GM06990 (cell line): ENCODE data around the gene ISCU.

Source experiments
- DNase-seq: peaks from one replicate; pipeline ENCODE4 v3.0.0-alpha.2; 2011; ENCODE audit not compliant: insufficient read length; ENCODE audit errors: extremely low read depth
- H3K27me3 ChIP-seq: replicated peaks from 2 replicates; pipeline ENCODE4 v1.6.0; 2011; ENCODE audit warnings: low read length; ENCODE audit not compliant: control insufficient read depth, insufficient read depth
- H3K36me3 ChIP-seq: 2 replicates; pipeline ENCODE4 v1.5.1; 2011; ENCODE audit warnings: low read length; ENCODE audit not compliant: control insufficient read depth, insufficient read depth
- H3K4me3 ChIP-seq: replicated peaks from 2 replicates; pipeline ENCODE4 v1.5.1; 2011; ENCODE audit warnings: low read depth, mild to moderate bottlenecking, control low read depth, low read length
- TF ChIP-seq, protein P1 (sequence below): IDR thresholded peaks from 2 replicates; pipeline ENCODE4 v1.5.1; 2011; ENCODE audit warnings: low read length, control low read depth, mild to moderate bottlenecking, inconsistent platforms; ENCODE audit not compliant: insufficient read depth, poor library complexity, severe bottlenecking

Gene ISCU

DNA sequence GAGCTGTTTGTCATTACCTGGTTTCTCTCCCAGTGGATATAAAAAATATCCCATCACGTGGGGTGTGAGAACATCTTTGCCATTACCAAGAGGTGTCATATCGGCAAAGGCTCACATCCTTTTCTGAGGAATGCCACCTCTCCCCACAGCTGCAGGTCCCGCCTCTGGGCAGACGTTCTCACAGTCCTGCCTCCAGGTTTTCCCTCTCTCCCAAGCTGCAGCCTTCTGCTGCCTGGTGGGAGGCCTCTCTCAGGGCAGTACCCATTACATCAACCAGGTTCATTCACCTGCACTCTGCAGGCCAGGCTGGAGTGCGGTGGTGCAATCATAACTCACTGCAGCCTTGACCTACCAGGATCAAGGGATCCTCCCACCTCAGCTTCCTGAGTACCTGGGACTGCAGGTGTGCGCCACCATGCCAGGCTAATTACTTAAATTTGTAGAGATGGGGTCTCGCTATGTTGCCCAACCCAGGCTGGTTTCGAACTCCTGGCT lies 50.4 kb downstream of the ISCU start:
- Histone ChIP-seq H3K36me3 (no peaks in the 10 kb centered on the region), H3K27me3 (no peaks in the 10 kb centered on the region), H3K4me3 (no peak overlapping the region)
- TF ChIP-seq, protein P1, sequence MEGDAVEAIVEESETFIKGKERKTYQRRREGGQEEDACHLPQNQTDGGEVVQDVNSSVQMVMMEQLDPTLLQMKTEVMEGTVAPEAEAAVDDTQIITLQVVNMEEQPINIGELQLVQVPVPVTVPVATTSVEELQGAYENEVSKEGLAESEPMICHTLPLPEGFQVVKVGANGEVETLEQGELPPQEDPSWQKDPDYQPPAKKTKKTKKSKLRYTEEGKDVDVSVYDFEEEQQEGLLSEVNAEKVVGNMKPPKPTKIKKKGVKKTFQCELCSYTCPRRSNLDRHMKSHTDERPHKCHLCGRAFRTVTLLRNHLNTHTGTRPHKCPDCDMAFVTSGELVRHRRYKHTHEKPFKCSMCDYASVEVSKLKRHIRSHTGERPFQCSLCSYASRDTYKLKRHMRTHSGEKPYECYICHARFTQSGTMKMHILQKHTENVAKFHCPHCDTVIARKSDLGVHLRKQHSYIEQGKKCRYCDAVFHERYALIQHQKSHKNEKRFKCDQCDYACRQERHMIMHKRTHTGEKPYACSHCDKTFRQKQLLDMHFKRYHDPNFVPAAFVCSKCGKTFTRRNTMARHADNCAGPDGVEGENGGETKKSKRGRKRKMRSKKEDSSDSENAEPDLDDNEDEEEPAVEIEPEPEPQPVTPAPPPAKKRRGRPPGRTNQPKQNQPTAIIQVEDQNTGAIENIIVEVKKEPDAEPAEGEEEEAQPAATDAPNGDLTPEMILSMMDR, result no peak
- no peak for DNase-seq

DNA sequence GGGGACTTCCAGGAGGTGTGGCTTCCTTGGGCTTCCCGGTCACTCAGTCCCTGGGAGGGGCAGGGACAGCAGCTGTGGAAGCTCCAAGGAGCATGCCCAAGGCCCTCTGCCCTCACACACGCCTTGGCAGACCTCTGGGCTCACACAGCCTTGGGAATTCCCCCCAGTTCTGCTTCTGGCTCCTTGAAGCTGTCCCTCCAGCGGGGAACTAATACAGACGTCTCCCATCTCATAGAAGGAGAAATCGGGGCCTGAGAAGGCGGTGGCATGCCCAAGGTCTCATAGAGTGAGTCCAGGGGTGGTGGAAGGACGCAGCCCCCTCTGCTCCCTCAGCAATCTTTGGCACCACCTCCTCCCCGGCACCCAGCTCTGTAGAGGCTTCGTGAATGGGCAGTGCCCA lies 51.2 kb downstream of the ISCU start:
- Histone ChIP-seq H3K27me3 (no peaks in the 10 kb centered on the region), H3K4me3 (no peak overlapping the region), H3K36me3 (no peaks in the 10 kb centered on the region)
- TF ChIP-seq, protein P1, result no peak
- no peak for DNase-seq

DNA sequence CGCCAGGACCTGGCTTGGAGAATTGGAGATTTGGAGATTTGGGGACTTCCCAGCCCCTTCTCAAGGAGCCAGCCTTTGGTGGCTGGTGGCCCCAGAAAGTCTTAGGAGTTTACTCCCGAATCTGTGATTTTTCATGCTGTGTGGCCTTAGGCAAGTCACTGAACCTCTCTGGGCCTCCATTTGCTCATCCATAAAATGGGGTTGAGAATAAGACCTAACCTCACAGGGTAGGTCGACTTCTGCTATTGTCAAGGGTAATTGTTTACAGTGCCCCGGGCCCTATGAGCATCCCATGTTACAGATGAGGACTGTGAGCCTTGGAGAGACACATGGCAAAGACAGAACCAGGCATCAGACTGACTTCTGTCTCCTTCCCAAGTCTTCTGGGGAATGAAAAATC lies 51.6 kb downstream of the ISCU start:
- TF ChIP-seq, protein P1, result no peak
- Histone ChIP-seq H3K4me3 (no peak overlapping the region), H3K27me3 (no peaks in the 10 kb centered on the region), H3K36me3 (no peaks in the 10 kb centered on the region)
- DNase-seq, result no peak

DNA sequence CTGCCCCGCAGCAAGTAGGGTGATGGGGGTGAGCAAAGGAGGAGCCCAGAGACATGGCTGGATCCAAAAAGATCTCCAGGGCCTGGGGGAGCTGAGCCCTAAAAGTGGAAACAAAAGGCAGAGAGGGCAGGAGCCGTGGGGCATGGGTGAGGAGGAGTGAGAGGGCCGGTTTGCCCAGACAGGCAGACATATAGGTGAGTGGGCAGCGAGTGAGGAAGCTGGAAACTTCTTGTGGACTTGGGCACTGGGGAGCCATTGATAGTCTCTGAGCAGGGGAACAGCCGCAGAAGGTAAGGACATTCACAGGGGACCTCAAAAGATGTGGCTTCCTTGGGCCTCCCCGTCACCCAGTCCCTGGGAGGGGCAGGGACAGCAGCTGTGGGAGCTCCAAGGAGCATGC lies 52.2 kb downstream of the ISCU start:
- no peak for DNase-seq

DNA sequence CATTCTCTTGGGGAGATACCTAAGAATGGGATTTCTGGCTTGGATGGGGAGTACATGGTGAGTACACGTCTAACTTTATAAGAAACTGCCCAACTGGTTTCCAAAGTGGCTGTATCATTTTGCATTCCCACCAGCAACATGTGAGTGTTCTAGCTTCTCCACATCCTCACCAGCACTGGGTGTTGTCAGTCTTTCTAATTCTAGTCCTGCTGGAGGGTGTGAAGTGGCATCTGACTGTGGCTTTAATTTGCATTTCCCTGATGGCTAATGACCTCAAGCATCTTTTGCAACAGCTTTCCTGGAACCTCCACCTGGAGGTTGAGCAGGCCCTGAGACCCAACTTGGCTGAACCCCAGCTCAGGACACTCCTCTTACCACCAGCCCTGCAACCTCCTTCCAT lies 53.5 kb downstream of the ISCU start:
- DNase-seq, result no peak
- TF ChIP-seq, protein P1, result no peak
- Histone ChIP-seq H3K36me3 (no peaks in the 10 kb centered on the region; the same call in 1 of the 2 replicates), H3K4me3 (no peak overlapping the region), H3K27me3 (no peaks in the 10 kb centered on the region)

More for the DNA sequence above, 52.2 kb downstream of the ISCU start:
- TF ChIP-seq, protein P1, result no peak
- Histone ChIP-seq H3K27me3 (no peaks in the 10 kb centered on the region), H3K36me3 (no peaks in the 10 kb centered on the region), H3K4me3 (no peak overlapping the region)

DNA sequence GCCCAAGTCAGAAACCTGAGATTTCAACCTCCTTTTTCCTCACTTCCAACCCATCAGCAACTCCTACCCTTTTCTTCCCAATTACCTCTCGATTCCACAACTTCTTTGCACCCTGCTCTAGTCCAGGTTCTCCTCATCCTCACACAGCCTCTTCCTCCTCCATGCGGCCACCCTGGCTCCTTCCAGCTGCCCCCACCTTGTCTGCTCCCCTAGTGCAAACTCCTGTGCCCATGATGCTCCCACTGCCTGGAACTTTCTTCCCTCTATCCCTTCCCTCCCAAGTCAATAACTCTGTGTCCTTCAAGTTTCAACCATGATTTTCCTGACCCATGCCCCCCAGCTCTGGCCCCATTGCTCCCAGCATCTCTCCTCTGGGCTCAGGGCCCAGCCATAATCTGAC lies 54.0 kb downstream of the ISCU start:
- Histone ChIP-seq H3K27me3 (no peaks in the 10 kb centered on the region), H3K4me3 (no peak overlapping the region), H3K36me3 (no peaks in the 10 kb centered on the region; the same call in 1 of the 2 replicates)
- DNase-seq, result no peak
- TF ChIP-seq, protein P1, result no peak
